ENCODE data around the gene WDFY1.
A peak's percentile ranks its signal among the peaks of the same experiment; 100 is the strongest.

Gene WDFY1

GRCh38 chr2:223863491-223863890 is 81.6 kb downstream of the WDFY1 start:
- TF ChIP-seq, protein P1, sequence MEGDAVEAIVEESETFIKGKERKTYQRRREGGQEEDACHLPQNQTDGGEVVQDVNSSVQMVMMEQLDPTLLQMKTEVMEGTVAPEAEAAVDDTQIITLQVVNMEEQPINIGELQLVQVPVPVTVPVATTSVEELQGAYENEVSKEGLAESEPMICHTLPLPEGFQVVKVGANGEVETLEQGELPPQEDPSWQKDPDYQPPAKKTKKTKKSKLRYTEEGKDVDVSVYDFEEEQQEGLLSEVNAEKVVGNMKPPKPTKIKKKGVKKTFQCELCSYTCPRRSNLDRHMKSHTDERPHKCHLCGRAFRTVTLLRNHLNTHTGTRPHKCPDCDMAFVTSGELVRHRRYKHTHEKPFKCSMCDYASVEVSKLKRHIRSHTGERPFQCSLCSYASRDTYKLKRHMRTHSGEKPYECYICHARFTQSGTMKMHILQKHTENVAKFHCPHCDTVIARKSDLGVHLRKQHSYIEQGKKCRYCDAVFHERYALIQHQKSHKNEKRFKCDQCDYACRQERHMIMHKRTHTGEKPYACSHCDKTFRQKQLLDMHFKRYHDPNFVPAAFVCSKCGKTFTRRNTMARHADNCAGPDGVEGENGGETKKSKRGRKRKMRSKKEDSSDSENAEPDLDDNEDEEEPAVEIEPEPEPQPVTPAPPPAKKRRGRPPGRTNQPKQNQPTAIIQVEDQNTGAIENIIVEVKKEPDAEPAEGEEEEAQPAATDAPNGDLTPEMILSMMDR (conservative IDR thresholded peaks at IDR 0.05): no peak
- H3K27ac ChIP-seq: peak overlapping the region; percentile 38; the same call in 1 of the 2 replicates

DNA sequence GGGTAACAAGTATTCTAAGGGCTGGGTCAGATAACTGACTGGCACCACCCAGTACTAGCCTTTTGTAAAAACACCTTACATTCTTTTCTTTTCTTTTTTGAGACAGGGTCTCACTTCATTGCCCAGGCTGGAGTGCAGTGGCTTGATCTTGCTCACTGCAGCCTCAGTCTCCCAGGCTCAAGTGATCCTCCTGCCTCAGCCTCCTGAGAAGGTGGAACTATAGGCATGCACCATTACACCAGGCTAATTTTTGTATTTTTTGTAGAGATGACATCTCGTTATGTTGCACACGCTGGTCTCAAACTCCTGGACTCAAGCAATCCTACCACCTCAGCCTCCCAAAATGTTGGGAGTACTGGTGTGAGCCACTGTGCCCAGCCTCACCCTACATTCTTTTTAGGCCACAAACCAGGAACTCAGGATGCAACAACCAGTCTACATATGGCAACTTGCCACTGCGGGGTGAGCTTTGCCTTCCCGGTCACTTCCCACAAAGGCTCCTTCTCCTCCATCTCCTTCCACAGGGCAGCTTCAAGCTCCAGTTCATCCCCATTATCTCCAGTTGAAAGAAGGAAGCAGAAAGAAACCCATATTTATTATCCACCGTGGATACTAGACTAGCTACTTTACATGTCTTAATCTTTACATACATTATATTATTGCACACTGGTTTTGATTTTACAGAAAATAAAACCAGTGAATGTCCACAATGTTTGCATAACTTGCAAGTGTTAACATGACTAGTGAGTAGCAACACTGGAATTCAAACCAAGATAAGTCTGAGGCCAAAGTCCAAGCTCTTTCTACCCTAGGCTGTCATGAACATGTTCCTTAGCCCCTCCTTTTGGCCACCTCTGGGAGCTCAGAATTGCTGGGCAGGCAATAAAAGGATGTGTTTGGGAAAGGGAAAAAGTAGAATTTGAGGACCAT is 84.1 kb downstream of the WDFY1 start:
- peak overlapping the region; percentile 38 for H3K27ac ChIP-seq
- TF ChIP-seq, protein P1 (conservative IDR thresholded peaks at IDR 0.05): no peak

- TF ChIP-seq, protein P1 (conservative IDR thresholded peaks at IDR 0.05): no peak
- peak overlapping the region; percentile 29; the same call in 1 of the 2 replicates for H3K27ac ChIP-seq
Measured at GRCh38 chr2:223859070-223859469, 86.1 kb downstream of the WDFY1 start.

DNA sequence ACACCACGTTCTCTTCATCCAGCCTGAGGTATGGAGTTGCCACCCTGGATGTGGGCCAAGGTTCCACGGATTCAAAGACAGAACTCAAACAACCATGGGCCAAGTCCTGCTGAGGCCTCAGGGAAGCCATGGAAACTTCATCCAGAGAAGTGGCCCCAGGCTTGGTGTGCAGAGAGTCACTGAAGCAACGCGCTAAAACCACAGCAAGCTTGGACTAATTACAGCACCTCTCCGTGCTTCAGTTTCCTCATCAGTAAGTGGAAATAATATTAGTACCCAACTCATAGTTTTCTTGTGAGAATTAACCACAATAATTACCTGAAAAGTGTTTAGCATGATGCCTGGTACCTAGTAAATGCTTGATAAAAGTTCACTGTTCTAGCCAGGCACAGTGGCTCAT is 88.6 kb downstream of the WDFY1 start:
- no peak overlapping the region for H3K27ac ChIP-seq
- TF ChIP-seq, protein P1 (conservative IDR thresholded peaks at IDR 0.05): no peak

DNA sequence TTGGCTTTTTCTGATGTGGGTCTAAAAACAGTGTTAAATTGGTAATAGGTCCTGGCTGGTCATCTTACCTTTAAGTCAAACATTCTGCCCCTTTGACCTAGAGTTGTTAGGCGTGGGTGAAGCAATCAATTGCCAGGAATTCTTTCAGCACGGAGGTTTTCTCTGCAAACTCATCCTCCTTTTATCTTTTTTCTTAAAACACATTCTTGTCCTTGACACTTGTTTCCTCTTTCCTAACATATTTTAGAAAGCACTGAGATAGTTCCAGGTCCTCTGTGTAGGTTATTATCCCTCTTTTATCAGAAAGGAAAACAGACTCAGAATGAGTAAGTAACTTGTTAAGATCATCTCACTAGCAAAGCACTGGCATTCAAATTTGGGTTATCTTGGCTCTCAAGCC is 89.1 kb downstream of the WDFY1 start:
- H3K27ac ChIP-seq: no peak overlapping the region
- TF ChIP-seq, protein P1 (conservative IDR thresholded peaks at IDR 0.05): no peak

DNA sequence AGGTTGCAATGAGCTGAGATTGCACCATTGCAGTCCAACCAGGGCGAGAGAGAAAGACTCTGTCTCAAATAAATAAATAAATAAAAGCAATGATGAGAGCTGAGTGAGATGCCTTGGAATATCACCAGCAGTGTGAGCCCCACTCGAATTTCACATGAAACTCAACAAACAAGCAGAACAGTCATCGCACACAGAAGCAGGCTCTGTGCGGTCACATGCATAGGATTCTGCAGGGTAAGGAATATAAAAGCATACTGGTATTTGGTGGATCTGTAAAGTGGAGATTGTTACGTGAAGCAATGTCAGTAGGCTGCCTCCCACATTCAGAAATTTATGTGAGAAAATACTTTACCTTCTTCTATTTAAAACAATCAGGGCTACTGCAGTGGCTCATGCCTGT is 89.7 kb downstream of the WDFY1 start:
- TF ChIP-seq, protein P1 (conservative IDR thresholded peaks at IDR 0.05): no peak
- no peak overlapping the region for H3K27ac ChIP-seq

- H3K27ac ChIP-seq: no peak overlapping the region
- TF ChIP-seq, protein P1 (conservative IDR thresholded peaks at IDR 0.05): no peak
Measured at GRCh38 chr2:223854741-223855140, 90.4 kb downstream of the WDFY1 start.
